Pancreas (tissue), 10 donors: Measurements from ENCODE around the gene SLC38A7. TPM values are rescaled to one million over a fixed set of nuclear protein-coding genes. Genes with fewer than 3 reads are reported as not detected.

ENCODE experiments used
- ATAC-seq, 4 donors: fragments of 200-7000 bp; cut with Tn5 transposase; one replicate each; pipeline versions ENCODE4 v1.8.0 to v1.9.1; 2020; ENCODE audit warnings: mild to moderate bottlenecking in 4 of 4, moderate library complexity in 4 of 4
- DNase-seq, 6 donors: peaks; one replicate each; pipeline ENCODE4 v3.0.0-alpha.2; 2020
- FAIRE-seq: peaks from 2 replicates; lab custom pipeline; 2012; peaks lifted over from hg19 to GRCh38; lab: Jason Lieb, UNC
- H3K27ac ChIP-seq, 4 donors: fragments of 200-600 bp; sonication (generic); 1 replicate in 3 of 4; 2 replicates in 1 of 4; pipeline versions ENCODE4 v1.5.0 to v1.8.0; 2020
- H3K27me3 ChIP-seq, 4 donors: fragments of 200-600 bp; one replicate each; pipeline ENCODE4 v1.8.0; 2021
- H3K36me3 ChIP-seq, 3 donors: fragments of 200-600 bp; sonication (generic) in 1 of 3; one replicate each; pipeline versions ENCODE4 v1.5.0 to v1.8.0; 2020 to 2021
- H3K4me1 ChIP-seq, 3 donors: fragments of 200-600 bp; one replicate each; pipeline ENCODE4 v1.8.0; 2021
- H3K4me3 ChIP-seq, 4 donors: fragments of 200-600 bp; sonication (generic) in 2 of 4; one replicate each; pipeline versions ENCODE4 v1.5.0 to v1.8.0; 2020 to 2021
- H3K9me3 ChIP-seq, 4 donors: fragments of 200-600 bp; one replicate each; pipeline ENCODE4 v1.8.0; 2021
- CTCF ChIP-seq, 4 donors: fragments of 200-600 bp; sonication (generic) in 3 of 4; IDR thresholded peaks; one replicate each; pipeline versions ENCODE4 v1.5.0 to v1.8.0; 2021; ENCODE audit warnings: antibody characterized with exemption in 4 of 4
- WGBS, 2 donors: extraction: QIAGEN DNeasy Blood & Tissue Kit; methylation state at CpG; one replicate each; pipeline ENCODE4 v1.1.7; 2013; 5-methylcytosine and 5-hydroxymethylcytosine counted together
- intact Hi-C, 3 donors: fragments of 100-400 bp; cut with DNase I; formaldehyde crosslinking; loops; one replicate each; pipeline versions ENCODE4 v1.11.1 to v1.14.2; 2022
- polyA plus RNA-seq, 2 donors: library from polyadenylated mRNA; stranded (reverse); fragments of 200-250 nt; gene quantifications; one replicate each; pipeline ENCODE4 v1.2.3, GENCODE V29; 2013
- total RNA-seq, 6 donors: library from RNA; stranded (reverse); fragmentation: NEBNext Ultra II Directional in 4 of 6; extraction: Animal tissue kit (Norgen Biotek cat#: 25700) in 4 of 6; gene quantifications; one replicate each; pipeline versions ENCODE4 v1.2.1 to v1.2.4, GENCODE V29; 2021 to 2023
- donor health status: healthy with polysubstance abuse.
- donor health status: DM: no; HTN: no; CAD: no; lungs with moderate emphysema.
- donor health status: DM: no; HTN: no; CAD: no.
- donor health status: control.
- donor health status: control.
- donor health status: Bipolar disorder and iron deficiency.
- donor health status: DM: yes; HTN: yes; CAD: no.
- donor health status: DM: no; HTN: no; CAD: no.
- donor health status: DM: no; HTN: no; CAD: no.
- donor health status: DM: yes; HTN: yes; CAD: no.

The SLC38A7 gene
- total and polyA plus RNA-seq, 8 donors: 3.0 to 11.3 (median 5.8) TPM

- no peak overlapping the region for H3K27ac ChIP-seq
- no peak overlapping the region for H3K4me3 ChIP-seq
- no peaks in the 10 kb centered on the region for H3K4me1 ChIP-seq
- FAIRE-seq: no peak
- intact Hi-C loops: no loop called here
- H3K9me3 ChIP-seq: no peaks in the 10 kb centered on the region
- no peak for TF ChIP-seq CTCF (IDR thresholded peaks at IDR 0.05)
- no peaks in the 10 kb centered on the region for H3K27me3 ChIP-seq
- ATAC-seq: no peak
- 91 to 95% methylated on average over 10 of the region's 10 CpGs for WGBS, 2 donors
- no peak for DNase-seq
- H3K36me3 ChIP-seq: peaks cover 0 to 22% (median 5%) of the 10 kb centered on the region in 3 donors
Observed at GRCh38 chr16:58620396-58620795, 64.2 kb downstream of the SLC38A7 start.

GRCh38 chr16:58615280-58615679, 69.3 kb downstream of the SLC38A7 start:
- Histone ChIP-seq H3K27me3 (no peaks in the 10 kb centered on the region), H3K4me3 (no peak overlapping the region), H3K9me3 (no peaks in the 10 kb centered on the region), H3K36me3 (peaks cover 0 to 13% (median 0%) of the 10 kb centered on the region in 3 donors), H3K27ac (no peak overlapping the region), H3K4me1 (peaks cover 8 to 16% (median 14%) of the 10 kb centered on the region in 3 donors)
- no peak for ATAC-seq
- no peak for TF ChIP-seq CTCF (IDR thresholded peaks at IDR 0.05)
- intact Hi-C loops: no loop called here
- 60 to 84% methylated on average over 3 of the region's 3 CpGs for WGBS, 2 donors
- FAIRE-seq: no peak
- DNase-seq: no peak

Other genes with a start within 250 kb of the SLC38A7 start
- 1 to 10 TPM; 2.0 to 6.7 (median 3.9) TPM for gene NDRG4, start 184.6 kb downstream of the SLC38A7 start, total RNA-seq
- 10 to 100 TPM; 10.1 to 25.8 TPM for gene NDRG4, start 184.6 kb downstream of the SLC38A7 start, polyA plus RNA-seq
- 10 to 100 TPM; 13.8 to 23.0 (median 20.2) TPM for gene SETD6, start 169.3 kb downstream of the SLC38A7 start, total RNA-seq
- gene SETD6, start 169.3 kb downstream of the SLC38A7 start, polyA plus RNA-seq: 10 to 100 TPM; 30.6 to 38.2 TPM
- 10 to 100 TPM; 51.3 to 84.4 (median 67.5) TPM for gene CNOT1, start 54.9 kb downstream of the SLC38A7 start, total RNA-seq
- 10 to 100 TPM; 24.3 to 49.7 TPM for gene CNOT1, start 54.9 kb downstream of the SLC38A7 start, polyA plus RNA-seq
- 10 to 100 TPM; 17.8 to 34.5 (median 27.8) TPM for gene GOT2, start 49.5 kb upstream of the SLC38A7 start, total RNA-seq
- 10 to 100 TPM; 22.8 to 34.4 TPM for gene GOT2, start 49.5 kb upstream of the SLC38A7 start, polyA plus RNA-seq